GM12878 (cell line): ENCODE measurements around the gene ENAH.

Experiments used
- CREM ChIP-seq: IDR thresholded peaks from 2 replicates; pipeline ENCODE4 v1.6.1; 2014; ENCODE audit warnings: antibody characterized with exemption, low read depth
- POLR2AphosphoS2 ChIP-seq: IDR thresholded peaks from 2 replicates; pipeline ENCODE4 v1.6.1; 2011; ENCODE audit warnings: low read depth, mild to moderate bottlenecking, low read length, improper control_type of control experiment, moderate library complexity
- SREBF1 ChIP-seq: IDR thresholded peaks from 2 replicates; pipeline ENCODE4 v1.6.1; 2012; ENCODE audit warnings: mild to moderate bottlenecking, low read length

- TF ChIP-seq POLR2AphosphoS2 (no peak), CREM (no peak), SREBF1 (no peak)
These were observed 138.2 kb downstream of the ENAH start for GRCh38 chr1:225514671-225515081.
